HTERT RPE-1 (cell line): Measurements from ENCODE around the gene RAB29.

Experiments used
- in situ Hi-C: fragments of 300-500 bp; cut with MboI; formaldehyde crosslinking; loops from 4 replicates; pipeline ENCODE4 v1.14.3; 2020; ENCODE audit warnings: low sequenced_read_pairs

Gene RAB29

GRCh38 chr1:205797168-205797567, 21.9 kb upstream of the RAB29 start:
- in situ Hi-C loops, result no loop called here

- in situ Hi-C loops, result no loop called here
Observed at GRCh38 chr1:205794011-205794730, 18.9 kb upstream of the RAB29 start.

GRCh38 chr1:205792961-205793673, 17.8 kb upstream of the RAB29 start:
- in situ Hi-C loops, result no loop called here

- in situ Hi-C loops, result no loop called here
Observed at GRCh38 chr1:205792481-205792881, 17.2 kb upstream of the RAB29 start.

- in situ Hi-C loops, result no loop called here
Observed at GRCh38 chr1:205791568-205792180, 16.4 kb upstream of the RAB29 start.

GRCh38 chr1:205787287-205787916, 12.1 kb upstream of the RAB29 start:
- in situ Hi-C loops, result no loop called here

GRCh38 chr1:205786601-205787000, 11.3 kb upstream of the RAB29 start:
- in situ Hi-C loops, result no loop called here

GRCh38 chr1:205785446-205785845, 10.2 kb upstream of the RAB29 start:
- in situ Hi-C loops, result no loop called here

GRCh38 chr1:205783904-205784303, 8.6 kb upstream of the RAB29 start:
- in situ Hi-C loops, result no loop called here

GRCh38 chr1:205783433-205783795, 8.1 kb upstream of the RAB29 start:
- in situ Hi-C loops, result no loop called here

GRCh38 chr1:205782627-205783432, 7.5 kb upstream of the RAB29 start:
- in situ Hi-C loops, result no loop called here

GRCh38 chr1:205780335-205780734, 5.1 kb upstream of the RAB29 start:
- in situ Hi-C loops, result no loop called here

- in situ Hi-C loops, result no loop called here
Observed at GRCh38 chr1:205777994-205778393, 2.7 kb upstream of the RAB29 start.

- in situ Hi-C loops, result no loop called here
Observed at GRCh38 chr1:205775717-205776056, 405 bp upstream of the RAB29 start.

GRCh38 chr1:205774198-205775014, 876 bp downstream of the RAB29 start:
- in situ Hi-C loops, result no loop called here

- in situ Hi-C loops, result no loop called here
Observed at GRCh38 chr1:205772607-205773032, 2.7 kb downstream of the RAB29 start.

- in situ Hi-C loops, result no loop called here
Observed at GRCh38 chr1:205770618-205771017, 4.7 kb downstream of the RAB29 start.

GRCh38 chr1:205769641-205770365, 5.5 kb downstream of the RAB29 start:
- in situ Hi-C loops, result no loop called here

GRCh38 chr1:205767248-205767647, 8.0 kb downstream of the RAB29 start:
- in situ Hi-C loops, result no loop called here
